NCI-H345 treated with DMSO at 0.1 percent for 48 hours (cell line): ENCODE results near the gene DCAF6.

ENCODE experiments used
- DNase-seq: peaks from one replicate; lab custom pipeline; 2025; ENCODE audit not compliant: unreplicated experiment; lab: John Stamatoyannopoulos, UW

The DCAF6 gene

GRCh38 chr1:167964646-167965045, 28.2 kb downstream of the DCAF6 start:
- DNase-seq: no peak

DNA sequence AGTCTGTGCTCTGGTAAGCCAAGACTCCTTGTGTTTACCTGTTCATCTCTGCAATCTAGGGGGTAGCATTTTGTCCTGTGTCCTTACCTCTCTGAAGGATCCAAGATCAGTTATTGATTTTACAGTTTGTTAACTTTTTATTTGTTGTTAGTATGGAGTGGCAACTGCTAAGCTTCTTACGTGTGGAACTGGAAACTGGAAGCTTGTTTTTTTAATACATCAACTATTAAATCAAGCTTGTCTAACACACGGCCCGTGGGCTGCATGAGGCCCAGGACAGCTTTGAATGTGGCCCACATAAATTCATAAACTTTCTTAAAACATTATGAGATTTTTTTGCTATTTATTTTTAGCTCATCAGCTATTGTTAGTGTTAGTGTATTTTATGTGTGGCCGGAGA, 29.6 kb downstream of the DCAF6 start:
- DNase-seq: no peak

GRCh38 chr1:167968569-167968968, 32.1 kb downstream of the DCAF6 start:
- no peak for DNase-seq

- no peak for DNase-seq
Observed at GRCh38 chr1:167973832-167974231, 37.3 kb downstream of the DCAF6 start.

DNA sequence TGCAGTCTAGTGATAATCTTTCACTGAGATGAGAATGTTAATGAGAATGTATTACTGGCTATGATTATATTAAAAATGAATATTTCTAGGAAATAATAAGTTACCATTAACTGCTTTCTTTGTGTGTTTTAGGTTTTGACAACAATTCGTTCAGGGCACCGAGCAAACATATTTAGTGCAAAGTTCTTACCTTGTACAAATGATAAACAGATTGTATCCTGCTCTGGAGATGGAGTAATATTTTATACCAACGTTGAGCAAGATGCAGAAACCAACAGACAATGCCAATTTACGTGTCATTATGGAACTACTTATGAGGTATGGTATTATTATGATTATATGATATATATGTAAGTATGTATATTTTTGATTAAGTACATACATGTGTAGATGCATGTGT, 38.2 kb downstream of the DCAF6 start:
- no peak for DNase-seq

GRCh38 chr1:167977245-167977644, 40.8 kb downstream of the DCAF6 start:
- DNase-seq: no peak

- DNase-seq: no peak
Observed at GRCh38 chr1:167981933-167982332, 45.5 kb downstream of the DCAF6 start.

DNA sequence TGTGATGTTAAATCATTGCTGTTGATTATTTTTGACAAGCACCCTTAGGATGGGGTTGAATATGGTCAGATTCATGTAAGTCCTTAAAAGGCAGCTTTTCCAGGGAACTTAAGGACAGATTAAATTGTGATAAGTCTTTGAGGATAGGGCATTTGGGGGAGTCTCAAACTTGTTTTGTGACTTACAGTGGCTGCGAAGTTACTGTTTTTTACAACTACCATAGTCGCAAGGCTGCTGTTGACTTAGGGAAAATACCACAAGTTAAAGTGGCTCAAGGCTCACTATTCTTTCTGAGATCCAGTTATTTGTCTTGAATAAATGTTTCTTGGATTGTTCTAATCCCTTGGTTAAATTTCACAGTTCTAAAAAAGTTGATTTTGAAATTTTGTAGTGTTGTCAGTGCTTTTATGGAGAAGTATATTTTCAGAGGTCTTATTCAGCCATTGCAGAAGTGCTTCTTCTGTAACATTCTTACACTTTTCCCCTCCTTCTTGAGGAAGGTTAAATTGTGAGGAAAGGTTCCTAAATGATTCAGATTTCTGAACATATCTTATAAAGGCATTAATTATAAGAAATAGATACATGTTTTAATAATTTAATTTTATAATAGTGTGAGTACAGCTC, 47.4 kb downstream of the DCAF6 start:
- no peak for DNase-seq

- DNase-seq: no peak
Observed at GRCh38 chr1:167984886-167985489, 48.5 kb downstream of the DCAF6 start.

GRCh38 chr1:167987174-167987573, 50.7 kb downstream of the DCAF6 start:
- DNase-seq: no peak

- no peak for DNase-seq
Observed at GRCh38 chr1:167991546-167991945, 55.1 kb downstream of the DCAF6 start.

DNA sequence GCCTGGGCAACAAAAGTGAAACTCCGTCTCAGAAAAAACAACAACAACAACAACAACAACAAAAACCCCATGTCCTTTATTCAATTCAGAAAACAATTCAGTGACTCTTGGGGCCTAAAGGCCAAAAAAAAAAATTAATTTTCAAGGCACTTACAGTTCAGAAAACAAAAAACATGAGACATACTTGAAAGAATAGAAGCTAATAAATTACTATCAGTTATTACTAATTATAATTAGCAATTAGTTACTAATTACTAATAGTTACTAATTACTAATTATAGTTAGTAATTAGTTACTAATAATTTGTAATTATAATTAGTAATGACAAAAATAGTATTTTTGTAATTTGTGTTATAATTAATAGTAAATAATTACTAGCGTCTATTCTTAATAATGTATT, 57.2 kb downstream of the DCAF6 start:
- DNase-seq: no peak

DNA sequence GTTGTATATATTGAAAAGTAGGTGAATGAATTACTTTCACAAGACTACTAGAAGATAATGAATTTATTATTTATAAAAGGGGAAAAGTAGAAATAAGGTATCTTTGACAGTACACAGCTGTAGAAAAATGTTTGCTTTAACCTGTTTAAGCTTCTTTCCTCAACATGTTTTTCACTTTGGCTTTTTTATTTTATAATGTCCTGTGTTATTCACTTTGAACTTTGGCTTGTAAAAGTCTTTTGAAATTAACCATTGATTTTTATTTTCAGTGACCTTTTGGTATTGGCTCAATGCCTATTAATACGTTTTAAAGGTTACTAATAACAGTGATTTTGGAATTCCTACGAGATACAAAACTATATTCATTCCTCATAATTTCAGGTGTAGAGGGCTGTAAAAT, 58.1 kb downstream of the DCAF6 start:
- DNase-seq: no peak

GRCh38 chr1:167995038-167995437, 58.6 kb downstream of the DCAF6 start:
- no peak for DNase-seq

DNA sequence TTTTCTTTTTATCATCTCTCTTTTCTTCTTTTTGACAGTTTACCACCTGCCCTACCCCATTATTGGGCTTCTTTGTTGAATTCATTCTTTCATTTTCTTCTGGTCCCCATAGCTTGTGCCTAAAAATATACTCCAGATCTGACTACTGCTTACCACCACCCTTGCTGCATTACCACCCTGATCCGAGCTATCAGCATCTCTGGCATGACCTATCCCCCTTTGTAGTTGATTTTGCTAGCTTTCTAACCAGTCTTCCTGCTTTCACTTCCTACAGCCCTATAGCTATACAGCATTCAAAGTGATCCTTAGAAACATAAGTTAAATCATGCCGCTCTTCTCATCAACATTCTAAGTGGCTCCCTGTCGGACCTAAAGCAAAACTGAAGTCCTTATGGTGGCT, 59.8 kb downstream of the DCAF6 start:
- DNase-seq: no peak

DNA sequence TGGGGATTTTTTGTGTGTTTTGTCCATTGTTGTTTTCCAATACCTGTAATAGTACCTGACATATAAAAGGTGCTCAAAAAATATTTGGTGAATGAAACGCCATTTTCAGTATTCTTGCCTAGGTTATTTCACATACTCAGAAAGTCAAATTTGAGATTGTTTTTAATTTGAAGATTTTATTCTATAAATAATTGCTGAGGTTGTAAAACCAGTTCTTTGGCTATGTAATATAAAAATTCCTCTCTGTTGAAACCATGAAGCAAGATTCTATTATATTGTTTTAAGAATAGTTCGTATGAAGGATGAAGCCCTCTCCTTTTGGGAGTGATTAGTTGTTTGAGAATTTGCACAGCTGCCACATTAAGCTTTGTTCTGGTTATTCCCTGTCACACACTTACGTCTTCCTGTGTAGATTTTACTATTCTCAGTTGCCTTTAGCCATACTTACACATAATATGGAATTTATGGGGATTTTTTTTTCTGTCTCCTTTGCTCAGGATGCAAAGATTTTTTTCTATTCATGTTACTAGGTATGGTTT, 60.6 kb downstream of the DCAF6 start:
- DNase-seq: no peak

GRCh38 chr1:167999877-168000276, 63.4 kb downstream of the DCAF6 start:
- no peak for DNase-seq

DNA sequence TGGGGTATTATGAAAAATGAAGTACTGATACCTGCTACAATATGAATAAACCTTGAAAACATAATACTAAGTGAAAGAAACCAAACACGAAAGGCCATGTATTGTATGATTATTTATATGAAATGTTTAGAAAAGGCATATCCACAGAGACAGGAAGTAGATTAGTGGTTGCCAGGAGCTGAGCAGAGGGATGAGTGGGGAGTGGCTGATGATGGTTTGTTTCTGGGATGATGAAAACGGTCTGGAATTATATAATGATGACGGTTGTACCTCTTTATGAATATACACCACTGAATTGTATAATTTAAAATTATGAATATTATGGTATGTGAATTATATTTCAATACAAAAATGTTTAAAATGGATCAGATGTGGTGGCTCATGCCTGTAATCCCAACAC, 64.2 kb downstream of the DCAF6 start:
- DNase-seq: no peak

- DNase-seq: no peak
Observed at GRCh38 chr1:168001213-168001612, 64.7 kb downstream of the DCAF6 start.

GRCh38 chr1:168004531-168004930, 68.0 kb downstream of the DCAF6 start:
- DNase-seq: no peak

DNA sequence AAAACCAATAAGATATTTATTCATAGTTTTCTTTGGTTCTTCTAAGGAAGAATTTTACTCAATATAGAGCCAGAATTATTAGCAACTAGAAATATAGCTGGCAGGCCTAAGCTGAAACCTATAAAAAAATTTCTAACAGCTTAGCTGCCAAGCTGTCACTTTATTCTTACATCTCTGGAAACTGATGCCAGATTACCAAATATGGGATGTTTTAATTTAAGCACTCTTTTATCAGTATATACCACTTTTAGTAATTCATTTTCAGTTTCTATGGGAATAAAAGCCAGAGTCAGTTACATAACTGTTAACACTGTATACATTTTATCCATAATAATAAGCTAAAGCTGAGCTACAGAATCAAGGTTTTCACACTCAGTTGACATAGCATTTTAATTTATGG, 69.0 kb downstream of the DCAF6 start:
- DNase-seq: no peak

DNA sequence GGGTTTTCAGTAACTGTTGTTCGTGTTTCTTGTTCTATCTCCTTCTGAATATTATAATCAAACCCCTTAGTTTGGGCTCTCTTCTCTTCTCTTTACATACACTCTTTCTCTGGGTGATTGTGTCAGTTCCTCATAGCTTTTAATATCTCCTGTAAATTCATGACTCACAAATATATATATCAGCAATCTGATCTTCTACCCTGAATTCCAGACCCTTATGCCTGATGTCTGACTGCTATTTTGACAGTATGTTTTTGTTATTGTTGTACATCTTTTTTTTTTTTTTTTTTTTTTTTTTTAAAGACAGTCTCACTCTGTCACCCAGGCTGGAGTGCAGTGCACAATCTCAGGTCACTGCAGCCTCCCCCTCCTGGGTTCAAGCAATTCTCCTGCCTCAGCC, 71.2 kb downstream of the DCAF6 start:
- no peak for DNase-seq

GRCh38 chr1:168008595-168008994, 72.1 kb downstream of the DCAF6 start:
- no peak for DNase-seq
